Peyer's patch (tissue), 4 donors: ENCODE measurements around the gene TXLNB.

ENCODE experiments used
- POLR2A ChIP-seq, 2 donors: fragments of 450-650 bp; IDR thresholded peaks; one replicate each; pipeline ENCODE4 v1.5.1; 2017; ENCODE audit warnings: antibody characterized with exemption in 2 of 2, mild to moderate bottlenecking in 2 of 2, moderate library complexity in 2 of 2
- TF ChIP-seq, protein P1 (sequence below), 6 experiments: fragments of 450-650 bp in 4 of 6; fragments of 200-600 bp in 2 of 6; sonication (generic) in 1 of 6; IDR thresholded peaks; one replicate each; pipeline ENCODE4 v1.5.1; 2017 to 2019; ENCODE audit warnings: antibody characterized with exemption in 6 of 6, mild to moderate bottlenecking in 3 of 6, moderate library complexity in 1 of 6

DNA sequence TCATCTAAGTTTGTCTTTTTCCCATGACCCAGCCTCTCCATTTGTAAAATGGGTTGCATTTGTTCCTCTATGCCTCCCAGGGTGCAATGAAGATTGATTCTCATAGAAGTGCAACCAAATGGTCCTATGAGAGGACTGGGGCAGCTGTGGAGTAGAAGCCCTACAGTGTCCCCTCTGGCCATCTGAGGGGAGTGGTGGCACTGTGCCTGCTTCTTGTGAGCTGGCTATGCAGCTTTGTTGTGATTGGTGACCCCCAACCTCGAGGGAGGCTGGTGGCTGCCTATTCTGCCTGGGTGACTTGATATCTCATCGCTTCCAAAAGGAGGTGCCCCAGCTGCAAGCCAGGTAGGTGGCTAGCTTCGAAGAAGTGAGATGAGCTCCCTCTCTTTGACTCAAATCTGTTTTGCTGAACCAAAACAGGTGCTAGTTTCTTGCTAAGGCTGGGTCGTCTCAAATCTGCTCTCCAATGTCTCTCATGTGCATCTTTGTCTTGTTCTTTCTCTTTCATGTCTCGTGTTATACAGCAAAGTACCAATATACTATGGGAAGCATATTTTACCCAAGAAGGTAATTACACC lies 33.9 kb downstream of the TXLNB start:
- TF ChIP-seq, protein P1, sequence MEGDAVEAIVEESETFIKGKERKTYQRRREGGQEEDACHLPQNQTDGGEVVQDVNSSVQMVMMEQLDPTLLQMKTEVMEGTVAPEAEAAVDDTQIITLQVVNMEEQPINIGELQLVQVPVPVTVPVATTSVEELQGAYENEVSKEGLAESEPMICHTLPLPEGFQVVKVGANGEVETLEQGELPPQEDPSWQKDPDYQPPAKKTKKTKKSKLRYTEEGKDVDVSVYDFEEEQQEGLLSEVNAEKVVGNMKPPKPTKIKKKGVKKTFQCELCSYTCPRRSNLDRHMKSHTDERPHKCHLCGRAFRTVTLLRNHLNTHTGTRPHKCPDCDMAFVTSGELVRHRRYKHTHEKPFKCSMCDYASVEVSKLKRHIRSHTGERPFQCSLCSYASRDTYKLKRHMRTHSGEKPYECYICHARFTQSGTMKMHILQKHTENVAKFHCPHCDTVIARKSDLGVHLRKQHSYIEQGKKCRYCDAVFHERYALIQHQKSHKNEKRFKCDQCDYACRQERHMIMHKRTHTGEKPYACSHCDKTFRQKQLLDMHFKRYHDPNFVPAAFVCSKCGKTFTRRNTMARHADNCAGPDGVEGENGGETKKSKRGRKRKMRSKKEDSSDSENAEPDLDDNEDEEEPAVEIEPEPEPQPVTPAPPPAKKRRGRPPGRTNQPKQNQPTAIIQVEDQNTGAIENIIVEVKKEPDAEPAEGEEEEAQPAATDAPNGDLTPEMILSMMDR (IDR thresholded peaks at IDR 0.05): no peak
- no peak for TF ChIP-seq POLR2A (IDR thresholded peaks at IDR 0.05)
